Measurements from ENCODE around the gene CD83.
"Not testable (repeated sequence)": the region's sequence is repeated elsewhere in the genome, so short reads cannot be mapped to it uniquely, and the experiment has no call there.

CD83 gene

GRCh38 chr6:14151300-14151699 lies 33.7 kb downstream of the CD83 start:
- not testable (repeated sequence) for DNase-seq

DNA sequence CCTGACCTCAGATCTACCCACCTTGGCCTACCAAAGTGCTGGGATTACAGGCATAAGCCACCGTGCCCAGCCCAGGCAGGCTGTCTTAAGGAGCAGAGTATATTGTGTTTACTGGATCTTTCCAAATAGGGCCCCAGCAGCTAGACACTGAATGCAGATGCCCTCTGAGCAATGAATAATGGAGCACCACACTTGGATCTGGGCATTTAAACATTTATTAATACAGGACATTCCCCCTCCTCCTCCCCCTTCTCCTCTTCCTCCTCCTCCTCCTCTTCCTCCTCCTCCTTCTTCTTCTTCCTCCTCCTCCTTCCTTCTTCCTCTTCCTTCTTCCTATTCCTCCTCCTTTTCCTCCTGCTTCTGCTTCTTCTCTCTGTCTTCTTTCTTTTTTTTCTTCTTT lies 34.2 kb downstream of the CD83 start:
- no peak for DNase-seq

DNA sequence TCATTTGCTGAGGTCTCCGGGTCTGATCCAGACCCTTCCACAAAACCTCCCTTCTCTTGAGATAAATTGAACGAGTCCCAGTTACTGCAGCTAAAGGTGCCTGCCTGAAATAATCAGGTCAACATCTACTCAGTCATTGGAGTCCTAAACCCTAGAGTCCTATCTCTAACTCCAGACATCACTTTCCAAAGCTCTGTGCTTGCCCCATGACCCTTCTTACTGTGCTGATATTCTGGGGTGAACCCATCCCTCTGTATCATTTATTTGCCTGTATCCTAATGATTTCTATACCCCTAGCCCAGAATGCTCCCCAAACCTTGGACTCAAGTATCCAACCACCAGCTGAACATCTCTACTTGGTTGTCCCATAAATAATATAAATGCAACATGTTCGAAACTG lies 35.7 kb downstream of the CD83 start:
- DNase-seq: no peak

DNA sequence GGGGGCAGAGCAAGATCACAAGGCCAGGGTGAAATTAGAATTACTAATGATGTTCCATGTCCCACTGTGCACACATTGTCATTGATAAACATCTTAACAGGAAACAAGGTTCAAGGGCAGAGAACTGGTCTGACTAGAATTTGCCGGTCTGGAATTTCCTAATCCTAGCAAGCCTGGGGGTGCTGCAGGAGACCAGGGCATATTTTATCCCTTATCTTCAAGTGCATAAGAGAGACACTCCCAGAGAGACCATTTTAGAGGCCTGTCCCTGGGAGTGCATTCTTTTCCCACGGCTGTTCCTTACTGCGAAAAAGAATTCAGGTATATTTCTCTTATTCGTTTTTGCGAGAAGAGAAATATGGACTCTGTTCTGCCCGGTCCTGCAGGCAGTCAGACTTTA lies 41.5 kb downstream of the CD83 start:
- DNase-seq: no peak

DNA sequence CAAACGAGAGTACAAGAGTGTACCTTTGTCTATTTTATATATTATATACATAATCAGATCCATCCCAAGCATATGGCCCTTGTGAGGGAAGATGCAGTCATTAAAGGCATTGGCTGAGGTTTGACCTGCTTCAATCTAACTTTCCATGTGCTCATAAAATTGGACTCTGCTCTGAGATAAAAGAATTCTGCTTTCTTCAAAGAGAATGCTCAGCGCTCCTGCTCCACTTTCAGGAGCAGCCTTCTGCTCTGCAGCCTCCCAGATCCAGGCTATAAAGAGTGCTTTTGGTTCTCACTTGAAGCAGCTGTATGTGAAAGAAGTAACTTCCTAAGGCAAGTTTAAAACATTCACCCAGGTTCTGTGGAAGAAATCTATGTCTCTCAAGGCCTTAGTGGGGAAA lies 45.3 kb downstream of the CD83 start:
- DNase-seq: no peak

GRCh38 chr6:14165091-14165490 lies 47.5 kb downstream of the CD83 start:
- DNase-seq: no peak

DNA sequence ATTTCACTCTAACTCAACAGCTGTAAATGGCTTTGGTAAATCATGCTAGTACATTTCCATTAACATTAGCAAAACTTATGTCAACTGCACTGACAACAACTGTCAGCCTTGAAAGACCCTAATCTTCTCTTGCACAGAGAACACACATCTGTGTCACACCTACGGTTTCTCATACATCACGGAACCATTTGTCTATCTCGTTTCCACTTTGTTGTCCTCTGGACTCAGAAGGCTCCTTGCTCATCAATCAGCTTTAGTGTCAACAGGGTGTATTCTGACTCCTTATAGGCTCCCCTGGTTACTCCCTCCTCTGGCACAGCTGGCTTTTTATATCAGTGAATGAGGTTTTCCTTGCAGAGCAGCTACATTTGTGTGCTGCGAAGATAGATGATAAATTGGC lies 49.3 kb downstream of the CD83 start:
- no peak for DNase-seq

DNA sequence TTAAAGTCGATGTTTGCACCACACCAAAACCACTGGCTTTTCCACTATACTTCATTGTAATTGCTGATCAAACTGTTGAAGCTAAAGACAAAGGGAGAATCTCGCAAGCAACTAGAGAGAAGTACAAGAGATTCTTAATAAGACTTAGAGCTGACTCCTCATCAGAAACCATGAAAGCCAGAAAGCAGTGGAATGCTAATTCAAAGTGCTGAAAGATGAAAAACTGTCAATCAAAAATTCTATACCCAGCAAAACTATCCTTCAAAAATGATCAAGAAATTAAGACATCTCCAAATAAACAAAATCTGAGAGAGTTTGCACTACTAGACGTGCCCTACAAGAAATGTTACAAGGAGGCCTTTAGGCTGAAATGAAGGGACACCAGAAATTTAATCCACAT lies 52.6 kb downstream of the CD83 start:
- no peak for DNase-seq

DNA sequence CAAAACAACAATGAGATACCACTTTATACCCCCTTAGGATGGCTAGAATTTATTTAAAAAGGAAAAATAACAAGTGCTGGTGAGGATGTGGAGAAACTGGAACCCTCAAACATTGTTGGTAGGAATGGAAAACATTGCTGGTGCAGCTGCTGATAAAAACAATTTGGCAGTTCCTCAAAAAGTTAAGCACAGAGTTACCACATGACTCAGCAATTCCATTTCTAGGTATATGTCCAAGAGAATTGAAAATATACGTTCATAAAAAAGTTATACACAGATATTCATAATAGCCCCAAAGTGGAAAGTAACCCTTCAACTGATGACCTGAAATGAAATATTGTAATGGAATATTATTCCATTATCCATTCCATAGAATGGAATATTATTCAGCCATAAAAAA lies 55.0 kb downstream of the CD83 start:
- DNase-seq: no peak

DNA sequence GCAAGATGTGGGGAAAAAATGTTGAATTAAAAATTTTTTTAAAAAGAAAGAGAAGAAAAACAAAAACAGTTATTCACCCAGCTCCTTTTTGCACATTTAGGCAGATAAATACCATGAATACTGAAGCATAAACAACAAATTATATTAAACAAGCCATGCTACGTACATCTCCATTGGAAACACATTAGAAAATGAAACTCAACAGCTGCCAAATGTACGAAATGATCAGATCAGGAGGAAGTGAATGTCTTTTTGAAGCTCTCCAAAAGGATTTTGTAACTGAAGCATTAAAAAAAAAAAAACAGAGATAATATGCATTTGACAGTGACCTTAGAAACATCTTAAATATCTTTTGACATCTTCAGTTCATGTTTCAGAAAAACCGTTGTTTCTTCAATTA lies 56.7 kb downstream of the CD83 start:
- DNase-seq: no peak

DNA sequence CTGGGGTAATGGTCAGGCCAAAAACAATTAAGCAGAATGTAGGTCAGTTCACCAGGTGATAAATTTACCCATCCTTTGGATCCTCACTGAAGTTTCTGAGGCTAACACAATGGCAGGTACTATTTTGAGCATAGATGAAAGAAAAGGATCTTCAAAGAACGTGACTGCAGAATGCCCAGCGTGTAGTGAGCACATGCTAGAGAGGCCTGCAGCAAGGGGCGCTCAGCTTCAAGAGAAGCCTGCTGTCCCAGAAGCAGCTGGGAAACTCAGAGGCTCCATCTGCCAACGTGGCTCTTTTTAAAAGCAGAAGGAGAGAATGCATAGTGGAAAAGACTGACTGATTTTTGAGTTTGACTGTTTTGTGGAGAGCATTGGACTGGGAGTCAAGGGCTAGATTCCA lies 57.4 kb downstream of the CD83 start:
- no peak for DNase-seq

- no peak for DNase-seq
Measured at GRCh38 chr6:14176429-14176828, 58.9 kb downstream of the CD83 start.

- DNase-seq: no peak
Measured at GRCh38 chr6:14177413-14178082, 60.0 kb downstream of the CD83 start.

GRCh38 chr6:14178083-14178445 lies 60.5 kb downstream of the CD83 start:
- no peak for DNase-seq

- no peak for DNase-seq
Measured at GRCh38 chr6:14180609-14181008, 63.0 kb downstream of the CD83 start.

DNA sequence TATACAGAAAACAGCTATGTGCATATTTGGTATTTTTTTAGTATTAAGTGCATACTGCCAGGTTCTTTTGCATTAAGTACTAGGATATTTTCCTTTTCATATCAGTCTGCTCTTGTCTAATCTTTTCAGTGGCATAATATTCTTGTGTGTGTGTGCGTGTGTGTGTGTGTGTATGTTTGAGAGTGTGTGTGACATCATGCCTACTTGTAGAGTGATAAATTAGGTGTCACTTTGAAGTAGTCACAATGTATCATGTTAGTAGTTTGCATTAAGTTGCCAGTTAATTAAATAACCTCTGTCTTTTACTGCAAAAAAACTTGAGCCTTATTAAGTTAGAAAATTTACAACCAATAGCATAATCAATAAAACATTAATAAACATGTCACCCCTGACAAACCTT lies 65.3 kb downstream of the CD83 start:
- no peak for DNase-seq

Data from NCI-H2081 treated with DMSO at 0.1 percent for 48 hours (cell line).